Suprapubic skin (tissue), 4 donors: Measurements from ENCODE around the gene PRSS33. TPM values are rescaled to one million over a fixed set of nuclear protein-coding genes. Genes with fewer than 3 reads are reported as not detected.

Source experiments
- DNase-seq, 2 donors: peaks; one replicate each; pipeline ENCODE4 v3.0.0-alpha.2; 2019; ENCODE audit warnings: low spot score in 2 of 2
- H3K27ac ChIP-seq: fragments of 200-600 bp; sonication (generic); one replicate; pipeline ENCODE4 v1.5.1; 2019
- H3K27me3 ChIP-seq: fragments of 200-600 bp; sonication (generic); one replicate; pipeline ENCODE4 v1.5.1; 2019
- H3K36me3 ChIP-seq: fragments of 200-600 bp; sonication (generic); one replicate; pipeline ENCODE4 v1.5.1; 2019
- H3K4me1 ChIP-seq: fragments of 200-600 bp; sonication (generic); one replicate; pipeline ENCODE4 v1.5.1; 2019
- H3K4me3 ChIP-seq: fragments of 200-600 bp; sonication (generic); one replicate; pipeline ENCODE4 v1.5.1; 2019; ENCODE audit warnings: mild to moderate bottlenecking
- H3K9me3 ChIP-seq: fragments of 200-600 bp; sonication (generic); one replicate; pipeline ENCODE4 v1.5.1; 2019
- EP300 ChIP-seq: sonication (generic); formaldehyde crosslinking; IDR thresholded peaks from one replicate; pipeline ENCODE4 v1.6.1; 2017; ENCODE audit warnings: antibody characterized with exemption
- POLR2A ChIP-seq, 2 donors: fragments of 450-650 bp; IDR thresholded peaks; one replicate each; pipeline ENCODE4 v1.6.1; 2017; ENCODE audit warnings: antibody characterized with exemption in 2 of 2, mild to moderate bottlenecking in 2 of 2, moderate library complexity in 2 of 2
- POLR2AphosphoS5 ChIP-seq, 3 donors: sonication (generic); formaldehyde crosslinking; IDR thresholded peaks; one replicate each; pipeline ENCODE4 v1.6.1; 2017; ENCODE audit warnings: antibody characterized with exemption in 3 of 3
- WGBS: methylation state at CpG from one replicate; pipeline ENCODE4 v1.1.5; 2018; 5-methylcytosine and 5-hydroxymethylcytosine counted together
- total RNA-seq, 4 donors: library from RNA; depleted of rRNA; stranded (reverse); fragments of >200 nt; gene quantifications; one replicate each; pipeline ENCODE4 v1.1.0, GENCODE V29; 2016
- TF ChIP-seq, protein P1 (sequence below), 2 donors: fragments of 200-600 bp in 1 of 2; fragments of 450-650 bp in 1 of 2; sonication (generic) in 1 of 2; IDR thresholded peaks; one replicate each; pipeline ENCODE4 v1.5.1; 2016 to 2019; ENCODE audit warnings: antibody characterized with exemption in 2 of 2, mild to moderate bottlenecking in 1 of 2, moderate library complexity in 1 of 2

Gene PRSS33, protein sequence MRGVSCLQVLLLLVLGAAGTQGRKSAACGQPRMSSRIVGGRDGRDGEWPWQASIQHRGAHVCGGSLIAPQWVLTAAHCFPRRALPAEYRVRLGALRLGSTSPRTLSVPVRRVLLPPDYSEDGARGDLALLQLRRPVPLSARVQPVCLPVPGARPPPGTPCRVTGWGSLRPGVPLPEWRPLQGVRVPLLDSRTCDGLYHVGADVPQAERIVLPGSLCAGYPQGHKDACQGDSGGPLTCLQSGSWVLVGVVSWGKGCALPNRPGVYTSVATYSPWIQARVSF
- not detected for total RNA-seq

DNA sequence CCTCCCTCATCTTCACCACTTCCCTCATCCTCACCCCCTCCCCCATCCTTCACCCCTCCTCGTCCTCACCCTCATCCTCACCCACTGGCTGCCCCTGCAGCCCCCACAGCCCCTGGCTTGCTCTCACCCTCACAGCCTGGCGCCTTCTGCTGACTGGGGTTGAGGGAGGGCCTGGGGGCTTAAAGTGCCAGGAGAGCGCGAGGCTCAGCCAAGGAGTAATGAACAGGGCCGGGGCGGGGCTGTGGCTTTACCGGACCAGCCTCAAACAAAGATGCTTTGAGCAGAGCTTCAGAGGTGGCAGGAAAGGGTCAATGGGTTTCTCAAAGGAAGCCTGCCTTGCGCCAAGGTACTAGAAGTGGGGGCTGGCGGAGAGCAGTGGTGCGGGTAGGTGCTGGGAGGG is at the start of gene PRSS33:
Gene PRSS33 (minus strand): TSS at position 155 of the 400 bp plus-strand sequence. CDS start 1,013 bp downstream, outside the sequence.
- no peak within 1 kb of the TSS for H3K4me3 ChIP-seq
- WGBS, result 26% methylated on average over 8 of the region's 10 CpGs
- no peaks in the 10 kb centered on the region for H3K9me3 ChIP-seq
- H3K27ac ChIP-seq, result no peak within 1 kb of the TSS
- DNase-seq, result peak; percentile 59 to 76
- H3K36me3 ChIP-seq, result no peaks in the 10 kb centered on the region
- peaks cover 80% of the 10 kb centered on the region for H3K27me3 ChIP-seq
- no peak for TF ChIP-seq POLR2A (IDR thresholded peaks at IDR 0.05)
- TF ChIP-seq POLR2AphosphoS5 (IDR thresholded peaks at IDR 0.05), result no peak
- no peak for TF ChIP-seq EP300
- TF ChIP-seq, protein P1, sequence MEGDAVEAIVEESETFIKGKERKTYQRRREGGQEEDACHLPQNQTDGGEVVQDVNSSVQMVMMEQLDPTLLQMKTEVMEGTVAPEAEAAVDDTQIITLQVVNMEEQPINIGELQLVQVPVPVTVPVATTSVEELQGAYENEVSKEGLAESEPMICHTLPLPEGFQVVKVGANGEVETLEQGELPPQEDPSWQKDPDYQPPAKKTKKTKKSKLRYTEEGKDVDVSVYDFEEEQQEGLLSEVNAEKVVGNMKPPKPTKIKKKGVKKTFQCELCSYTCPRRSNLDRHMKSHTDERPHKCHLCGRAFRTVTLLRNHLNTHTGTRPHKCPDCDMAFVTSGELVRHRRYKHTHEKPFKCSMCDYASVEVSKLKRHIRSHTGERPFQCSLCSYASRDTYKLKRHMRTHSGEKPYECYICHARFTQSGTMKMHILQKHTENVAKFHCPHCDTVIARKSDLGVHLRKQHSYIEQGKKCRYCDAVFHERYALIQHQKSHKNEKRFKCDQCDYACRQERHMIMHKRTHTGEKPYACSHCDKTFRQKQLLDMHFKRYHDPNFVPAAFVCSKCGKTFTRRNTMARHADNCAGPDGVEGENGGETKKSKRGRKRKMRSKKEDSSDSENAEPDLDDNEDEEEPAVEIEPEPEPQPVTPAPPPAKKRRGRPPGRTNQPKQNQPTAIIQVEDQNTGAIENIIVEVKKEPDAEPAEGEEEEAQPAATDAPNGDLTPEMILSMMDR (IDR thresholded peaks at IDR 0.05), result no peak
- peaks cover 11% of the 10 kb centered on the region for H3K4me1 ChIP-seq

DNA sequence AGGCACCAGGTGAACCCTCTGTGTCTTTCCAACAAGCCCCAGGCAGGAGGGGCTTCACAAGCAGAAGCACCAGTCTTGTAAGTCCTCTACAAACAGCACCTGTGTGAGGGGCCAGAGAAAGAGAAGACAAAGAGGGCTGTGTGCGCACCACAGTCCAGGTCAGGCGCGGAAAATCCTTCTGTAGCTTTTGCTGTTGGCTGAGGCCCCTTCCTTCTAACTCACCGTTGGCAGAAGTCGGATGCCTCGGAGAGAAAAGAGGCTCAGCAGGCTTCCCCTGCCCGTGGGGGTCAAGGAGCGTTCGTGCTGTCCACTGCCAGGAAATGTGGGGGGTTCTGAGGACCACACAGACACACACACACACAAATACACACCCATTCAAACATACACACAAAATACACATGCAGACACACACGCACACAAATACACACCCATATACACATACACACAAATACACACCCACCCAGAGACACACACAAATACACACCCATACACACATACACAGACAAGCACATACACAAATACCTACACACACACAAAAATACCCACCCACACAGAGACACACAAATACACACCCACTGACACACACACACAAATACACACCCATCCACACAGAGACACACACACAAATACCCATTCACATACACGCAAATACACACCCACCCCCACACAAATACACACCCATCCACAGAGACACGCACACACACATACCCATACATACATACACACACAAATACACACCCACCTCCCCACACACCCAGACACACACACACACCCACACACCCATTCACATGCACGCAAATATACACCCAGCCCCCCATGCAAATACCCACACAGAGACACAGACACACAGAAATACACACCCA is 49.5 kb upstream of the PRSS33 start:
- no peak overlapping the region for H3K4me3 ChIP-seq
- WGBS, result 84% methylated on average over 8 of the region's 13 CpGs
- no peaks in the 10 kb centered on the region for H3K36me3 ChIP-seq
- peaks cover 20% of the 10 kb centered on the region for H3K4me1 ChIP-seq
- TF ChIP-seq EP300, result no peak
- TF ChIP-seq POLR2A (IDR thresholded peaks at IDR 0.05), result no peak
- TF ChIP-seq, protein P1 (IDR thresholded peaks at IDR 0.05), result no peak
- TF ChIP-seq POLR2AphosphoS5 (IDR thresholded peaks at IDR 0.05), result no peak
- DNase-seq, result no peak
- no peaks in the 10 kb centered on the region for H3K9me3 ChIP-seq
- H3K27ac ChIP-seq, result peak overlapping the region; percentile 73
- H3K27me3 ChIP-seq, result peaks cover 32% of the 10 kb centered on the region

GRCh38 chr16:2835638-2836493 is 48.5 kb upstream of the PRSS33 start:
- Histone ChIP-seq H3K27ac (peak overlapping the region; percentile 73), H3K9me3 (no peaks in the 10 kb centered on the region), H3K27me3 (peaks cover 30% of the 10 kb centered on the region), H3K36me3 (no peaks in the 10 kb centered on the region), H3K4me3 (peak overlapping the region; percentile 12), H3K4me1 (peaks cover 16% of the 10 kb centered on the region)
- TF ChIP-seq POLR2AphosphoS5 (IDR thresholded peaks at IDR 0.05), result peak in 1 of 3 donors; percentile 48
- TF ChIP-seq, protein P1 (IDR thresholded peaks at IDR 0.05), result no peak
- WGBS, result 44% methylated on average over 19 of the region's 22 CpGs
- DNase-seq, result no peak

GRCh38 chr16:2834968-2835367 is 47.6 kb upstream of the PRSS33 start:
- Histone ChIP-seq H3K27me3 (peaks cover 31% of the 10 kb centered on the region), H3K36me3 (no peaks in the 10 kb centered on the region), H3K27ac (peak overlapping the region; percentile 73), H3K9me3 (no peaks in the 10 kb centered on the region), H3K4me3 (no peak overlapping the region), H3K4me1 (peaks cover 20% of the 10 kb centered on the region)
- DNase-seq, result no peak
- WGBS, result 82% methylated on average over 3 of the region's 3 CpGs
- no peak for TF ChIP-seq EP300
- TF ChIP-seq, protein P1 (IDR thresholded peaks at IDR 0.05), result no peak
- no peak for TF ChIP-seq POLR2A (IDR thresholded peaks at IDR 0.05)
- no peak for TF ChIP-seq POLR2AphosphoS5 (IDR thresholded peaks at IDR 0.05)
